A673 (cell line): Measurements from ENCODE around the gene LRRC37A2.
"Not testable (repeated sequence)": the region's sequence is repeated elsewhere in the genome, so short reads cannot be mapped to it uniquely, and the experiment has no call there.

Experiments
- CTCF ChIP-seq: fragments of 300-800, 200-600 bp; sonication (generic); conservative IDR thresholded peaks from 2 replicates; pipeline ENCODE4 v1.5.1; 2017; ENCODE audit warnings: low read depth, mild to moderate bottlenecking, antibody characterized with exemption, low read length, moderate library complexity, mixed read lengths
- EZH2 ChIP-seq: fragments of 200-600 bp; sonication (generic); IDR thresholded peaks from 2 replicates; pipeline ENCODE4 v1.6.1; 2017; ENCODE audit warnings: borderline replicate concordance, low read depth, mild to moderate bottlenecking, mixed read lengths, antibody characterized with exemption, low read length; ENCODE audit not compliant: poor library complexity, severe bottlenecking

GRCh38 chr17:46580082-46580481 lies 67.8 kb downstream of the LRRC37A2 start:
- TF ChIP-seq CTCF, EZH2: not testable (repeated sequence)
